ENCODE measurements around the gene SMARCD1.

The SMARCD1 gene

GRCh38 chr12:50084775-50085614 lies at the start of gene SMARCD1:
TSS of gene SMARCD1 (plus strand) at chr12:50085342. CDS start at chr12:50085370, 28 bp downstream.
- DNase-seq (ENCODE audit: low read depth), result peak; percentile 53

- DNase-seq (ENCODE audit: low read depth), result no peak
Observed at GRCh38 chr12:50038336-50038735, 46.8 kb upstream of the SMARCD1 start.

GRCh38 chr12:50039151-50039835 lies 45.8 kb upstream of the SMARCD1 start:
- peak; percentile 38 for DNase-seq (ENCODE audit: low read depth)

GRCh38 chr12:50040657-50041056 lies 44.5 kb upstream of the SMARCD1 start:
- no peak for DNase-seq (ENCODE audit: low read depth)

GRCh38 chr12:50041062-50041860 lies 43.9 kb upstream of the SMARCD1 start:
- no peak for DNase-seq (ENCODE audit: low read depth)

- DNase-seq (ENCODE audit: low read depth), result no peak
Observed at GRCh38 chr12:50041962-50042361, 43.2 kb upstream of the SMARCD1 start.

- DNase-seq (ENCODE audit: low read depth), result no peak
Observed at GRCh38 chr12:50042693-50043092, 42.4 kb upstream of the SMARCD1 start.

- DNase-seq (ENCODE audit: low read depth), result no peak
Observed at GRCh38 chr12:50043308-50043707, 41.8 kb upstream of the SMARCD1 start.

- no peak for DNase-seq (ENCODE audit: low read depth)
Observed at GRCh38 chr12:50043854-50044253, 41.3 kb upstream of the SMARCD1 start.

- no peak for DNase-seq (ENCODE audit: low read depth)
Observed at GRCh38 chr12:50047693-50048250, 37.4 kb upstream of the SMARCD1 start.

GRCh38 chr12:50049254-50050118 lies 35.7 kb upstream of the SMARCD1 start:
- DNase-seq (ENCODE audit: low read depth), result no peak

- no peak for DNase-seq (ENCODE audit: low read depth)
Observed at GRCh38 chr12:50050119-50050385, 35.1 kb upstream of the SMARCD1 start.

- no peak for DNase-seq (ENCODE audit: low read depth)
Observed at GRCh38 chr12:50050410-50051098, 34.6 kb upstream of the SMARCD1 start.

GRCh38 chr12:50051101-50051806 lies 33.9 kb upstream of the SMARCD1 start:
- DNase-seq (ENCODE audit: low read depth), result no peak

GRCh38 chr12:50052544-50052943 lies 32.6 kb upstream of the SMARCD1 start:
- no peak for DNase-seq (ENCODE audit: low read depth)

- no peak for DNase-seq (ENCODE audit: low read depth)
Observed at GRCh38 chr12:50052964-50053363, 32.2 kb upstream of the SMARCD1 start.

- DNase-seq (ENCODE audit: low read depth), result no peak
Observed at GRCh38 chr12:50053583-50053982, 31.6 kb upstream of the SMARCD1 start.

GRCh38 chr12:50055831-50056638 lies 29.1 kb upstream of the SMARCD1 start:
- DNase-seq (ENCODE audit: low read depth), result no peak

- no peak for DNase-seq (ENCODE audit: low read depth)
Observed at GRCh38 chr12:50056639-50056976, 28.5 kb upstream of the SMARCD1 start.

Measured in non-pigmented ciliary epithelial cell (primary cell).